NAMALWA (cell line): ENCODE measurements around the gene MAPK8.
"Not testable (repeated sequence)": the region's sequence is repeated elsewhere in the genome, so short reads cannot be mapped to it uniquely, and the experiment has no call there.

Experiments
- DNase-seq: peaks from one replicate; pipeline ENCODE4 v3.0.0-alpha.2; 2015; ENCODE audit warnings: low spot score

Gene MAPK8

GRCh38 chr10:48418189-48418788, 111.8 kb downstream of the MAPK8 start:
- no peak for DNase-seq

DNA sequence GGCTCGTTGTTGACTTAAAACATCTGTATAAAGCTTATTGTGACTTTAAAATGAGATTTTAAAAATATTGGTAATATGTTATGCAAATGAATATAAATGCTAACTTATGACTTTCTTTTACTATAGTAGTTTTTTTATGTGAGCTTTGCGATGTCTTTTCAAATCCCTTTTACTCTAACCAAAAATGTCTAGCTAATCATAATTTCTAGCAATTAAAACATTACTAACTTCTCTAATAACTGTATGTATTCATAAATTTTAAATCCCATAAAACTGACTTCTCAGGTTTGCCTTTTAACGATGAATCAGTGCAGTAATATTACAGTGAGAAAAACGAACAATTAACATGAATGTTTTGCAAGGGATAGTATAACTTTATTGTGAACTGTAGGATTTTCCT, 113.2 kb downstream of the MAPK8 start:
- DNase-seq, result no peak

DNA sequence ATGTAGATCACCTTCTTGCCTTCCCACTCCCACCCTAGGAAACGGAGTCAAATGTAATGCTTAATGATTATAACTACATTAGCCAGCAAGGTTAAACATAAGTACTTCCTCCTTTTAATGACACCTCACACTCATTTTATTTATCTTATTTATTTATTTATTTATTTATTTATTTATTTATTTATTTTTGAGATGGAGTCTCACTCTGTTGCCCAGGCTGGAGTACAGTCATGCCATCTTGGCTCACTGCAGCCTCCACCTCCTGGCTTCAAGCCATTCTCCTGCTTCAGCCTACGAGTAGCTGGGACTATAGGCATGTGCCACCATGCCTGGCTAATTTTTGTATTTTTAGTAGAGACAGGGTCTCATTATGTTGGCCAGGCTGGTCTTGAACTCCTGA, 115.4 kb downstream of the MAPK8 start:
- not testable (repeated sequence) for DNase-seq

- no peak for DNase-seq
Observed at GRCh38 chr10:48423884-48424283, 117.4 kb downstream of the MAPK8 start.

DNA sequence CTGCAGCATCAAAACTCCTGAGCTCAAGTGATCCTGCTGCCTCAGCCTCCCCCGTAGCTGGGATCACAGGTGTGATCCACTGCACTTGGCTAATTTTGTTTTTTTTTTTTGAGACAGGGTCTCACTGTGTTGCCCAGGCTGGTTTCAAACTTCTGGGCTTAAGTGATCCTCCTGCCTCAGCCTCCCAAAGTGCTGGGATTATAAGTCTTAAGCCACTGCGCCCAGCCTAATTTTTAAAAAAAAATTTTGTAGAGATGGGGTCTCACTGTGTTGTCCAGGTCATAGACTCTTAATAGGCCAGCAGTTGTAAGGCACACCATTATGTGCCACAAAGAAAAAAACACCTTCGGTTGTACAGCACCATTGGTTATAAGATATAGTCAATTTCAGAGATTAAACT, 122.4 kb downstream of the MAPK8 start:
- DNase-seq, result no peak

- DNase-seq, result no peak
Observed at GRCh38 chr10:48429309-48429708, 122.8 kb downstream of the MAPK8 start.

GRCh38 chr10:48430402-48430993, 124.0 kb downstream of the MAPK8 start:
- no peak for DNase-seq

DNA sequence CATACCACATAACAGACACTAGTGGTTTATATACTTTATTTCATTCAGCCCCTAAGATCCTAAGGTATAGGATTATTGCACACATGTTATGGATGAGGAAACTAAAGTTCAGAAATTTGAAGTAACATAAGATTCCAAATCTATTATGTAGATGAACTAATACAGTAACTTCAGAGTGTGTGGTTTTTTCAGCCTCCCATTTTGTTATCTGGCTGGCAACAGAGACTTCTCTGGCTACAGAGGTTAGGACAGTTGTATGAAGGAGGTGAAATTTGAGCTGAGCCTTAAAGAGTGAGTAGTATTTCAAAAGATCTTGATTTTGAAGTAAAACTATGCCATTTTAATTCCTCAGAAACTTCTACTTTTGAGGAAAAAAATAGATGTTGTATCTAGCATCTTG, 125.4 kb downstream of the MAPK8 start:
- no peak for DNase-seq

GRCh38 chr10:48437546-48437945, 131.1 kb downstream of the MAPK8 start:
- DNase-seq, result no peak

- DNase-seq, result no peak
Observed at GRCh38 chr10:48439031-48439430, 132.6 kb downstream of the MAPK8 start.

DNA sequence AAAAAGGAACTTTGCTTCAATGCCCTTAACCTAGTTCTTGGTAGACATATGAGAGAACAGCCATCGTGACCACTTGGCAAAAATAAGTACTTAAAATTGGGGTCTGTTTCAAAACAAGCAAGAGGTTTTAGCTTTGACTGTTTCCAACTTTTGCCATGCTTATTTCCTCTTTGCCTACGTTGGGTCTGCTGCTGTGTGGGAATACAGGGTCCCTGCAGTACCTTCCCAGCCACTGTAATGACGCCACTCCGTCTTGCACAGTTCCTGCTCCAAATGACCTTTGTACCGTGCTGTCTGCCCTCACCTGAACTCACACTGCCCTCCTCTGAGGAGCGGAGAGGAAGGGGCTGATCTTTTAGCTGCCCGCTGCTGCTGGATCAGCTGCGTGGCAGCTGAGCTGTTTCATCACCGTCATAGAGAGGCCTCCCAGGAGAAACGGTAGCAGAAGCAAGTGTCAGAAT, 133.1 kb downstream of the MAPK8 start:
- no peak for DNase-seq

GRCh38 chr10:48440771-48441170, 134.3 kb downstream of the MAPK8 start:
- no peak for DNase-seq

GRCh38 chr10:48442090-48442808, 135.8 kb downstream of the MAPK8 start:
- no peak for DNase-seq

DNA sequence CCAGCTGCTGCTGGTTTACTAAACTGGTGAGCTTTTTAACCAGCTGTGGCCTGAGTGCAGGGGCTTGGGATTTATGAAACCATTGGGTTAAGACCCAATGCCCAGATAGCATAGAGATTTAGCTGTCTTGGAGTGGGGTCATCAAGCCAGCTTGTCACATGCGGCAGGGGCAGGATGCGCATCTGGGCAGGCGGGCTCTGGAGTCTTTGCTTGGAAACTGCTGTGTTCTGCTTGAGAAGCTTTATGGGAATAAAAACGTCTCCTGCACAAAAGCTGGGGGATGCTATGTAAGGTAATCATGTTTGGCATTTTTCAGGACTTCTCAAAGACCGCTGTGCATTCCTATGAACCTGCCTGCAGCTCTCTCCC, 136.3 kb downstream of the MAPK8 start:
- no peak for DNase-seq

- DNase-seq, result peak; percentile 16
Observed at GRCh38 chr10:48444266-48444665, 137.8 kb downstream of the MAPK8 start.

DNA sequence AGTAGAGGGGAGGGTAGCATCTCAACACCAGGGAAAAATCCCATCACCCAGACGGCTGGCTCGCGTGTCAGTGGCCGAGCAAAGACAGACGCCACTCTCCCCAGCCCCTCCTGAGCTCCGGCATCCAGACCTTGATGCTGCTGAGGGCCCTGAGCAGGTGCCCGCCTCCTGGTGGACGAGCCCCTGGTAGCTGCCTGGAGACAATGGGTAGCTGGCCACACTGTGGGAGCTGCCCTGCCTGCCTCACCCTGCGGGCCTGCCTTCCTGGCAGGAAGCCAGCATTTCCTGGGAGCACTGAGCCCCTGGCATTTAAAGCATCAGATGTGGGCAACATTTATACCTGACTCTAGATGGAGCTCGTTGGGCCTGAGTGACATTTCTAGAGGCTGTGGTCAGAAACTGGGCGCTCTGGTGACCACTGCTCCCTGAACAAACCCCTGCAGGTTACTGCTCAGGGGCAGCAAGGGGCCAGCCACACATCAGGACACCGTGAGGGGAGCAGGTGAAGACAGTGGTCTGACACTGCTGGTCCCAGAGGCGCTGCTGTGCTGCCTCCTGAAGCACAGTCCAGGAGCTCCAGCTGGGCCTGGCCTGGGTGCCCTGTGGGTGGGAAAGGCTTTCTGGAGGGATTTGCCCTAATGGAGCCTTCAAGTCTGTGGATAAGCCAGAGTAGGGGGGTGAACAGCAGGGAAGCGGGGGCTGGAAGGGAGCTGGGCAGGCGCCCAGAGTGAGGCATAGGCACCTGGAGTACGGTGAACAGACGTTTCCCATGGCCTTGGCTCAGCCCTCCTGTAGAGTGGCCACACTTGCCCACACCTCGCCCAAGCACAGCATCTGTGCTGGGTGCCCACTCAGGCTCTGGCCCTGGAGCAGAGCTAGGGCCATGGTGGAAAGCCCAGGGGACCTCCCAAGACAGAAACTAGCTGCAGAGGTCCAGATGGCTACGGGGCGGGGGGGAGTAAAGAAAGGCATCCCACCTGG, 138.7 kb downstream of the MAPK8 start:
- no peak for DNase-seq

DNA sequence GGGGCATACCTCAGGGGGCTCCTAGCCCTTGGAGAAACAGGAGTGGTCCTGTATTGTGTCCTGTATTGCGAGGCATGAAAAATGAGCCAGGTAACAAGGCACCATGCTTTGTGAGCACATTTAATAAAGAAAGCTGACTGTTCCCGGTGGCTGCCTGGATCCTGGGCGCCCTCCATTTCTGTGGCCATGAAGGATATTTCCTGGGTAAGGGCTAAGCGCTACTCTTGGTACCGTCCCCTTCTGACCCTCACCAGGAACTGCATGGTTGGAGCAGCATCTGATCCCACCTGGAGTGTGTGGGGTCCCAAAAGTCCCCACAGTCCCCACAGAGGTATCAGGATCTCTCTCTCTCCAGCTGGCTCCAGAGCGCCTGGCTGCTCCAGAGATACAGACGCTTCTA, 139.5 kb downstream of the MAPK8 start:
- no peak for DNase-seq

DNA sequence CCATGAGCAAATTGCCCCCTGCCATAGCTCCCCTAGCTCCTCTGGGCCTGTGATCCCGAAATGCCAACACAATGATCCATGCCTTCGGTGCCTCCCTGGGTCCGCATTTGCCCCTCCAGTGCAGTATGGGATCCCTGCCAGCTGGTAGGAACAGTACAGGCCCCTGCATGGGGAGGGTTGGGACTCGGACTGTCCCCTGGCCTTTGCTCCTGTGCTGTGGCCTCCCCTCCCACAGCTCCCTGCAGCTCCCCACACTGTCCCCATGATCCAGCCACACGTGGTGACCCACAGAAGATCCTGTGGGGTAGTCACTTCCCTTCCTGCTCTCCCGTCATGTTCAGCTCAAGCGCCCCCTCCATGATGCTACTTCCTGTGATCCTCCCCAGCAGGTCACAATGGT, 140.3 kb downstream of the MAPK8 start:
- no peak for DNase-seq

DNA sequence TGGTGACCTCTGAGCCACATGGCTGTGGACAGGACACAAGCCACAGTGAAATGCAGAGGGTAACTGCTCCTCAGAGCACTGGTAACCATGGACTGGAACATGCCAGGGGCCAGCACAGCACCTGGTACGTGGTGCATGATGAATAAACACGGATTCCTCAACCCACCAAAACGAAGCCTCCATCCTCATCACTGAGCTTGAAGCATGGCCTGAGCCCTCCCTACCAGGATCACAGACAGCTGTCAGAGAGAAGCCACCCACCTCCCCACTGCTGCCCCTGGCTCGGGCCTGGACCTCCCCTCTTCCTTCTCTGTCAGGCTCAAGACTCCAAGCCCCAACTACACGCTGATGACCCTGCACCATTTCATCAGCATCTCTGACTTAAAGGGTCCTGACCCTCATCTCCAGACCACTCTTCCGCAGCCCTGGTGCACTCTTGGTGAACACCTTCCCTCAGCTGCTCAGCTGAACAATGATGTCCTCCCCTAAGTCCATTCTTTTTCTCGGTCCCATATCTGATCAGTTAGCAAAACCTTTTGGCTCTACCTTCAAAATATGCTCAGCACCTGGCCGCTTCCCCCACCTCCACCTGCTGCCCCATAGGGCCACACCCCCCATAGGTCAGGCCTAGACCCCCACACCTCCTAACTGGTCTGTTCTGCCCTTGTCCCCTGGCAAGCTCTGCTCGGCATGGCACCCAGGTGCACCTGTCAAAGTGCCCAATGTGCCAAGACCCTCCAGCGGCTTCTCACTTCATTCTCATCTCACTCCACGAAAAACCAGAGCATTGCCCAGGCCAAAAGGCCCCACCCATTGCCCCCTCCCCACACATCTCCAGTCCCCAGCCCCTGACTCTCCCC, 141.1 kb downstream of the MAPK8 start:
- no peak for DNase-seq

- DNase-seq, result no peak
Observed at GRCh38 chr10:48448796-48449195, 142.3 kb downstream of the MAPK8 start.

- no peak for DNase-seq
Observed at GRCh38 chr10:48449501-48450232, 143.2 kb downstream of the MAPK8 start.
